ENCODE results near the gene SSX2B.
"Not testable (repeated sequence)": the region's sequence is repeated elsewhere in the genome, so short reads cannot be mapped to it uniquely, and the experiment has no call there.

Gene SSX2B, protein sequence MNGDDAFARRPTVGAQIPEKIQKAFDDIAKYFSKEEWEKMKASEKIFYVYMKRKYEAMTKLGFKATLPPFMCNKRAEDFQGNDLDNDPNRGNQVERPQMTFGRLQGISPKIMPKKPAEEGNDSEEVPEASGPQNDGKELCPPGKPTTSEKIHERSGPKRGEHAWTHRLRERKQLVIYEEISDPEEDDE

DNA sequence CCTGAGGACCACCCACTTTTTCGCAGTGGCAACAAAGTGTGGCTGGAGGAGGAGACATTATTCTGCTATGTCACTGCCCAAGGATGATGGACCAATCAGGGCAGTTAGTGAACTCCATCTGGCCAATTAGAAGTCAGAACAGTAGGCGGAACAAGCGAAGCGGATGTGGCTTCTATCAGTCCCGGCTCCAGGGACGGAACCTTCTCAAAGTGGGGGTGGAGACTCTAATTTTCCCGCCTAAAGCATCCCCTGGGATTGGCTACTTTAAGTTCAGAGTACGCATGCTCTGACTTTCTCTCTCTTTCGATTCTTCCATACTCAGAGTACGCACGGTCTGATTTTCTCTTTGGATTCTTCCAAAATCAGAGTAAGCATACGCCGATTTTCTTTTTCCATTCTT lies at the start of gene SSX2B:
Gene SSX2B (plus strand): TSS at position 301 of the 400 bp plus-strand sequence. CDS start 1,429 bp downstream, outside the sequence.
- DNase-seq (ENCODE audit: low spot score): not testable (repeated sequence)

DNA sequence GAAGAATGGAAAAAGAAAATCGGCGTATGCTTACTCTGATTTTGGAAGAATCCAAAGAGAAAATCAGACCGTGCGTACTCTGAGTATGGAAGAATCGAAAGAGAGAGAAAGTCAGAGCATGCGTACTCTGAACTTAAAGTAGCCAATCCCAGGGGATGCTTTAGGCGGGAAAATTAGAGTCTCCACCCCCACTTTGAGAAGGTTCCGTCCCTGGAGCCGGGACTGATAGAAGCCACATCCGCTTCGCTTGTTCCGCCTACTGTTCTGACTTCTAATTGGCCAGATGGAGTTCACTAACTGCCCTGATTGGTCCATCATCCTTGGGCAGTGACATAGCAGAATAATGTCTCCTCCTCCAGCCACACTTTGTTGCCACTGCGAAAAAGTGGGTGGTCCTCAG lies 44.0 kb upstream of the SSX2B start, which contains the start of gene SSX2:
Gene SSX2 (minus strand): TSS at position 101 of the 400 bp plus-strand sequence. CDS start 1,429 bp downstream, outside the sequence.
- not testable (repeated sequence) for DNase-seq (ENCODE audit: low spot score)

DNA sequence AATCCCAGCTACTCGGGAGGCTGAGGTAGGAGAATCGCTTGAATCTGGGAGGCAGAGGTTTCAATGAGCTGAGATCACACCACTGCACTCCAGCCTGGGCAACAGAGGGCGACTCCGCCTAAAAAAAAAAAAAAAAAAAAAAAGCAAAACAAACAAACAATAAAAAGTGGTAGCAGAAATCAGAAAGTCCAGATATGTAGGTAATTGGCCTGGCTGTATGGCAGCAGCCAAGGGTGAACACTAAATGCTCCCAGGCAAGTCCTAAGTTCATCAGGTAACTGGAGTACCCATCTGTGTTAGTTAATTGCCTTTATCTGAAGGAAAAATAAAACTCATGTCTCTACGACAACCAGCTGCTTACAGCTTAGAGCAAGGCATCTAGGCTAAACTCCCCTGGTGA lies 14.9 kb downstream of the SSX2B start:
- DNase-seq (ENCODE audit: low spot score): not testable (repeated sequence)

DNA sequence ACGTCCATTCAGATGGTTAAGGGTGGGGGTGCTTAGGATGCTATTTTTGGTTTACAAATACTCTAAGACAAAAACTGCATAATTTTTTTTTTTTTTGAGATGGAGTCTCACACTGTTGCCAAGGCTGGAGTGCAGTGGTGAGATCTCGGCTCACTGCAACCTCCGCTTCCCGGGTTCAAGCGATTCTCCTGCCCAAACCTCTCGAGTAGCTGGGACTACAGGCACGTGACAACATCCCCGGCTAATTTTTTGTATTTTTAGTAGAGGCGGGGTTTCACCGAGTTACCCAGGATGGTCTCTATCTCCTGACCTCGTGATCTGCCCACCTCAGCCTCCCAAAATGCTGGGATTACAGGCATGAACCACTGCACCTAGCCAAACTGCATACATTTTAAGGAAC lies 22.5 kb downstream of the SSX2B start:
- DNase-seq (ENCODE audit: low spot score): not testable (repeated sequence)

GRCh38 chrX:52797327-52797726 lies 46.3 kb downstream of the SSX2B start, which contains the start of gene SPANXN5:
TSS of gene SPANXN5 (minus strand) at chrX:52797427. CDS start at chrX:52797348, 79 bp downstream.
- DNase-seq (ENCODE audit: low spot score): not testable (repeated sequence)

DNA sequence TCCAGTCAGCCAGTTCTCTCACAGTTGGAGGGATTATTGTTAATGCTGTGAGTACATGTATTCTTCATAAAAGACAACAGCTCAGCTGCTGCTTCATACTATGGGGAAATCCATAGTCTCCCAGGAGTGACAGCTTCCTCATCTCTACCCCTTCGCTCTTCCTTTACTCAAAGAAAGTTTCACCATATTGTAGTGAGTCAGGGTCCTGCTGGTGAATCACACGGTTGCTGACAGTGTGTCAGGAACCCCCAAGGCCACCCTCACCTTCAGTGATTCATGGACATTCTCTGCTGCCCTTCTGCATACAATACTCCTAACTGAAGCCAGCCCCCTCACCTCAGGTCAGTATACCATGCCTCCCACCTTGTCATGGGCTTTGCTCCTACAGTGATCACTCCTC lies 53.8 kb downstream of the SSX2B start:
- not testable (repeated sequence) for DNase-seq (ENCODE audit: low spot score)
